Erythroblast (primary cell): ENCODE results near the gene AHRR.

Source experiments
- DNase-seq, 2 experiments: peaks; one replicate each; lab custom pipeline; 2025; lab: John Stamatoyannopoulos, UW
- GATA1 ChIP-seq: IDR thresholded peaks from 2 replicates; pipeline ENCODE4 v1.6.1; 2011; ENCODE audit warnings: low read depth, mild to moderate bottlenecking, control low read depth, low read length, moderate library complexity
- POLR2A ChIP-seq: IDR thresholded peaks from 2 replicates; pipeline ENCODE4 v1.6.1; 2011; ENCODE audit warnings: mild to moderate bottlenecking, low read length

Gene AHRR

DNA sequence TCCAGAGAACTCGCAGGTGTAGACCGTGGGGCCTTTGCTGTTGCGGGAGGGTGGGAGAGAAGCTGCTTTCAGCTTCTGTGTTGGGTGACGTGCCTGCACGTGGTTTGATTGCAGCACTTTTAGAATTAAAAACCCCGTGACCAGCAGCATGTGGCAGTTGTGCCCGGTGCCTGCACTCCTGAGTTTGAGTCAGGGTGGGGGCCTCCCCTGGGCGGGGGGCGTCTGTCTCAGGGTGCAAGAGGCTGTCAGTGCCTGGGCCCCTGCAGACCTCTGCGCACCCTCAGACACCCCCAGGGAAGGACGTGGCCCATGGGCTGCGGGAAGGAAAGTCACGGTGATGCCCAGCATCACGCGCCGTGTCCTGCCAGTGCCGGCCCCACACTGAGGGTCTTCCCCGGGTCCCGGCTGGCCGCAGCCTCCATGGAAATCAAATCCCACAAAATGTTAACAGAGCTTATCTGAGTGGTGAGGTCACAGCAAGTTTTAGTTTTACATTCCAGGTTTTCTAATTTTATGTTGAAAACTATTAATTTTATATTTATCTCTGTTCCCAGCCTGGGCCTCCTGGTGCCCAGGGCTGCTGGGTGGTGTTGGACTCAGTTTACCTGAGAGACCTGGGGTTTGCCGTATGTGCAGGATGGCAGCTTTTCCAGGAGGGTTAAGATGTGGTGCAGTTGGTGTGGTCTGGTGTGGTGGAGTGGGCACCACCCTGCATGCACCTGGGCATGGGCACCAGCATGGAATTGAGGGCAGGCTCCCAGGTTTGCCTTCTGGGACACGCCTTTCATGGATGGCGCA is 33.3 kb downstream of the AHRR start:
- no peak for DNase-seq
- TF ChIP-seq POLR2A (no peak), GATA1 (no peak)

DNA sequence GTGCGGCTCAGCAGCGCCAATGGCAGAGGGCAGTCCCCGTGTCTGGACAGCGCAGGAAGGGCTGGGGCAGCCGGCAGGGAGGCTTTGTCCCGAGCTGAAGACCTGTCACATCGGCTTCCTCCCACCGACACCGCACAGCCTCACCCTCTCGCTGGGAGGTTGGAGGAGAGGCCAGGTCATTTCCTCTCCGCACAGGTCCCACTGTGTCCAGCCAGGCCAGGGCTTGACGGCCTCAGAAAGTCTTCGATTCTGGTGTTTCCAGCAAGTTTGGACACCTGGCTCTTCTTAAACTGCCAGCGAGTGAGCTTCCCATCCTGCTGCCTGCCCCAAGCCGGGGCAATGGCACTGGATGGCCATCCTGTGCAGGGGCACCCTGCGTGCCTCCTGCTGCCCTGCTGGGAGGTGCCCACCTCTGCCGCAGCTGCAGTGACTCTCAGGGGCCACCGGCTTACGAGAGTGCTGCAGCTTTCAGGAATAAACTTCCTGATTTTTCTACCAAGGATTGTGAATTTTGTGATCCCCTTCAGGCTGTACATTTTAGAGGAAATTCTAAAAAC is 33.9 kb downstream of the AHRR start:
- no peak for DNase-seq
- TF ChIP-seq GATA1 (no peak), POLR2A (no peak)

DNA sequence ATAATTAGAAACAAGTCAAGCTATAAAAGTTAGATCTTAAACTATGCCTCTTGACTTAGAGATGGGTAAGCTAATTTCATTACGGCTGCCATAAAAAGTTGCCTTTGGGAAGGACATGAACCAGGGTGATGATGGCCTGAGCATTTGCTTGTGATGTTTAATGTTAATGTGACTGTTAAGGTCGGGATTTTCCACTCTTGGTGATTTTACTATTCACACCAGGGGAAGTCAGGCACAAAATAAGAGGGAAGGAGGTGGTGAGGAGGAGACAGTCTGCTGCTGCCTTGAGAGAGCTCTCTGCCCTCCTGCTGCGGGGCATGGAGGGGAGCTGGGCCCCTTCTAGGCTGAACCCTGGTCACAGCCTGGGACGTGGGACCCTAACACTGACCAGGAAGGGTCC is 34.4 kb downstream of the AHRR start:
- TF ChIP-seq POLR2A = no peak
- no peak for TF ChIP-seq GATA1
- DNase-seq = no peak

DNA sequence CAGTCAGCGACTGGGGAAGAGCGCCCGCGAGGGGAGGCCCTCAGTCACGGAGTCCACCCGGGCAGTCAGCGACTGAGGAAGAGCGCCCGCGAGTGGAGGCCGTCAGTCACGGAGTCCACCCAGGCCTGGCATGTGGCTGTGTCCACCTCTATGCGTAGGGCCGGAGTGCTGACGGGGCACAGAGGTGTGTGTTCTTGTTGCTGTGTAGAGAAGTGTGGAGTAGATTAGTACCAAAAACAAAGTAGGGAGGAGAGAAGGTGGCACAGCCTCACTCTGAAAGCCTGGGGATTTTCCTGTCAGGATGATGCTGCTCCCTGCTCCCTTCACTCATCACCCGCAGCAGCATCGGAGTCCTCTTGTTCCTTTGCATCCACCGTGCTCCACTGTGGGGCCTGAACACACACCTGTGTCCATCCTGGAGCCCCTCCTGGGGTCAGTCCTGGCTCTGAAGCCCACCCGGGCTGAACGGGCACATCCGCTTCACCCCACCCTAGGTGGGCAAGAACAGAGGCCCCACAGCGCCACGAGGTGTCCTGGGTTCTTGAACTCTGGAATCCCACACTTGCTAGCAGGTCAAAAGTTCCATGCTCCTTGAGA is 37.9 kb downstream of the AHRR start:
- no peak for TF ChIP-seq POLR2A
- TF ChIP-seq GATA1 = no peak
- no peak for DNase-seq

DNA sequence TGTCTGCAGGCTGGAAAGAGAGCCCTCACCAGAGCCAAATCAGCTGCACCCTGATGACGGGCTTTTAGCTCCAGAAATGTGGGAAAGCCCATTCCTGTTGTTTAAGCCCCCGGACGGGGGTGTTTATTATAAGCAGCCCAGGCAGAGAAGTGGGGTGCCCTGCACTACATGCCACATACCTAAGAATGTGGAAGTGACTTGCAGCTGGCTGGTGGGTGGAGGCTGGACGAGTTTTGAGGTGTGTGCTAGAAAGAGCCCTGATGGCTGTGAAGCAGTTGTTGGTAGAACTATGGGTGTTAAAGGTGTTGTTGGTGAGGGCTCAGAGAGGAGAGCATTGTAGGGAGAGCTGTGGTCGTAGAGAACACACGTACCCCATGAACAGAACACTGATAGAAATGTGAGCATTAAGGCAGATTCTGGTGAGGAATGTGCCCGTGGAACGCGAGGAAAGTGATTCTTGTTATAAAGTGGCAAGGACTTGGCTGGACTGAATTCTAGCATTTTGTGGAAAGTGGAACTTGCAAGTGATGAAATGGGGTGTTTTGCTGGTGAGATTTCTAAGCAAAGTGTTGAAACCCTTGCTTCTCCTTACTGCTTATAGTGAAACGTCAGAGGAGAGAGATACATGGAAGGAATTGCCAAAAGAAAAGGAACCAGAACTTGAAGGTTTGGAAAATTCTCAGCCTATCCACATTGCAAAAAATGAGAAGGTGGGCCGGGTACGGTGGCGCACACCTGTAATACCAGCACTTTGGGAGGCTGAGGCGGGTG is 38.9 kb downstream of the AHRR start:
- DNase-seq = no peak
- TF ChIP-seq POLR2A = no peak
- TF ChIP-seq GATA1 = no peak

DNA sequence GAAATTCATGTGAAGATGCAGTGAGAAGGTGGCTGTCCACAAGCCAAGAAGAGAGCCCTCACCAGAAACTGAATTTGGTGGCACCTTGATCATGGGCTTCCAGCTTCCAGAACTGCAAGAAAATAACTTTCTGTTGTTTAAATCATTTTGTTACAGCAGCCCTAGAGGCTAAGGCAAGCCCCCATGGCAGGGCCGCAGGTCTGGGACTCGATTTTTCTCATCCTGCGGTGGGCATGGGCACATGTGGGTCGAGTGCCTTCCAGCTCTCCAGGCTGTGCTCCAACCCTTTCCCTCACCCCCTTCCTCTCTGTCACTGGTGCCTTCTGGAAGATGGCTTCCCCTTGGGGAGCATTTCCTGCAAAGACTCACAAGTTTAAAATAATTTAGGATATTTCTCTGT is 40.7 kb downstream of the AHRR start:
- TF ChIP-seq GATA1 = no peak
- no peak for TF ChIP-seq POLR2A
- no peak for DNase-seq

DNA sequence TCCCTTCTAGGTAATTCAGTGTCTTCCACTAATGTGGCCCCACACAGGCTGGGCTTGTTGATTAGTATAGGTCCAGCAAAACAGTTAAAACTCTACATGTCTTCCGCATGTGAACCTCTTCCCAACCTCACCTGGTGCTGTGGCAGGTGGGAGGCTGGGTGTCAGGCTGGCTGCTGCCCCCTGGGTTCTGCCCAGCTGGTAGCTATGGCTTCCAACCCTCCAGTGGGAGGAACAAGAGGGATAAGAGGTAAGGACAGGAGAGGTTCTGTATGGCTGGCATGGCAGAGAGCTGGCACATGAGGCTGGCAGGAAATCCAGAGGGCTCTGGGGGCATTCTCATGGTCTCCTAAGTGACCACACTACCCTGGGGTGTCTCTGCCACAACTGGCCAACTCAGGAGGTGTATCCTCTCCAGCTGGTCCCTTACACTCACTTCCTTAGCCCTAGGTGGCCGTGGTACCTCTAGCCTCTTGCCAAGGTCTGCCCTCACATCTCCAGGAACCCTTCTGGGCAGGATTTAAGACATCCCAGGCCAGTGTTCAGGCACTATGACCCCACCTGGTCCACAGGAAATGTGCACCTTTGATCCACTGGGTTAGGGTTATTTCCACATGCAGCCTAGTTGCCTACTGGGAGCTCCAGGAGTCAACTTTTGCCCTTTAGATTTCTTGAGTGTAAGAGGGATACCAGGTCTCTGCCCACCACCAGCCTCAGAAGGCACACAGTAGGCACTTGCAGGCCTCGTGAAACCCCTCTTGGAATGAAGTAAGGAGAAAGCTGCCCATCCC is 41.7 kb downstream of the AHRR start:
- no peak for DNase-seq
- TF ChIP-seq GATA1 (no peak), POLR2A (peak; percentile 18)

DNA sequence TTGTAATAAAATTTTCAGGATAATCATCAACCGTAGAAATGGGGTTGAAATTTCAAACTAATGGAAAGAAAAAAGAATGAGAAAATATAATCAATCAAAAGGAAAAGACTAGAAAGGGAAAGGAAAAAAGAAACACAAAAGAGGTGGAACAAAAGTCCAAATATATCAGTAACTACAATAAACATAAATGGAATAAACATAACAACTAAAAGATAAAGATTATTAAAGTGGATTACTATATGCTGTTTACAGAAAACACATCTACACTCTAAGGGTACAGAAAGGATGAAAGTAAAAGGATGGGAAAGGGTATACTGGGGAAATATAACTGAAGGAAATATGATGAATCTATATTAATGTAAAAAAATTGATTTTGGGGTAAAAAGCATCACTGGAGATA is 43.0 kb downstream of the AHRR start:
- DNase-seq = no peak
- TF ChIP-seq POLR2A (no peak), GATA1 (no peak)

DNA sequence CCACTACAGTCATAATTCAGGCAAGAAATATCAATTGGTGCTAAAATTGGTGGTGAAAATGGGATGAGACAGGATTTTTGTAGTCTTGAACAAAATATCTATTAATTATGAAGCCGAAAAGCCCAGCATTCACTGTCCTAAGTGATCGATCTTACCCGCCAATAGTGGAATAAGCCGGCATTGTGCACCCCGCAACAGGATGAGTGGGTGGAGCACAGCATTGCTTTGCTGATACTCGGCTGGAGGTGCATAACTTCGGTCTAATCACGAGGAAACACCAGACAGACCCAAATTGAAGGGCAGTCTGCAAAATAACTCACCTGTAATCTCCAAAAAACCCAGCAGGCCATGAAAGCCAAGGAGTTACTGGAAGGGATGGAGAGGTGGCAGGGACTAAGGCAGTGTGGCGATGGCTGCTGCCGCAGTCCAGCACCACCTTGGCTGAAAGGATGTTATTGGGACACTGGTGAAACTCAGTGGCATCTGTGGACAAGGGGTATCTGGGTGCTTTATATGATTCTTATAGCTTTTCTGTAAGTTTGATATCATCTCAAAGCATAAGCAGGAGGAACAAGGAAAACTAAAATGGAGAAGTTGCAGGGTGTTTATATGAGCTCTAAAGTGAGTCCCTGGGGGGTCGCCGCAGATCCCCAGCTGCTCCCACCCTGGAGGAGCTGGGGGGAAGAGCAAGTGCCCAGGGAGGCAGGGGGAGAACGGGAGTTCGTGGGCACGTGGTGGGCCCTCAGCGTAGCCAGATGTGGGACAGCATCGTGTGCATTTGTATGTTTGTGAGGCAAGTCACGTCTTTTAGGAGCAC is 45.2 kb downstream of the AHRR start:
- DNase-seq = no peak
- TF ChIP-seq GATA1 (no peak), POLR2A (no peak)

DNA sequence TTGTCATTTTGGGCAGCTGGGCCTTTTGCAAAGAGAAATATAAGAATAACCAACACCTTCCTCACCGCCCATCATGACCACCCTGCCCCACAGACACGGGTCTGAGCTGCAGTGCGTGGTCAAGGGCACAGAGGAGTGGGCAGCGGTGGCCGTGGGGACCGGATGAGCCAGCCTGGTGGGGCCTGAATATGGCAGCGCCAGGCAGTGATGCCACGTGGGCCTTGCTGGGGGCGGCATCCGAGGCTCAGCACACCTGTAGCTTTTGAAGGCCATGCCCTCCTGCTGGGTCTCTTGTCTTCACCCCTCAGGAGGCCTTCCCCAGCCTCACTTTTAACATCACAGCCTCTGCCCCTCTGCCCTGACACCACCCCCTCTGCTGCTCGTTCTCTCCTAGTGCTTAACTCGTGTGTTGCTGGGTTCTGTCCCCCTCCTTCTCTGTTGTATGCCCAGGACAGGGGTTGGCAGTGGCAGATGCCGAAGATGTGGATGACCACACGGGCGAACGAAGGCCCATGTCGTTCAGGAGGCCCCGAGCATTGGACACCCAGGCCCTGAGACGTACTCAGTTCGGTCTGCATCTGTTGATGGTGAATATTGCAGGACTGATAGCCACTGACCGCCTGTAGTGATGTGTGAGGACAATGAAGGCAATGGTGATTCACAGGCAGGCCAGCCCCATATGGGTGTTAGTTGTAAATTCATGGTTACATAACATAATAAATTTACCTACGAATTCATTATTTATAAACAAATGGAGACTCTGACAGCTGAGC is 46.0 kb downstream of the AHRR start:
- DNase-seq = no peak
- no peak for TF ChIP-seq GATA1
- no peak for TF ChIP-seq POLR2A

DNA sequence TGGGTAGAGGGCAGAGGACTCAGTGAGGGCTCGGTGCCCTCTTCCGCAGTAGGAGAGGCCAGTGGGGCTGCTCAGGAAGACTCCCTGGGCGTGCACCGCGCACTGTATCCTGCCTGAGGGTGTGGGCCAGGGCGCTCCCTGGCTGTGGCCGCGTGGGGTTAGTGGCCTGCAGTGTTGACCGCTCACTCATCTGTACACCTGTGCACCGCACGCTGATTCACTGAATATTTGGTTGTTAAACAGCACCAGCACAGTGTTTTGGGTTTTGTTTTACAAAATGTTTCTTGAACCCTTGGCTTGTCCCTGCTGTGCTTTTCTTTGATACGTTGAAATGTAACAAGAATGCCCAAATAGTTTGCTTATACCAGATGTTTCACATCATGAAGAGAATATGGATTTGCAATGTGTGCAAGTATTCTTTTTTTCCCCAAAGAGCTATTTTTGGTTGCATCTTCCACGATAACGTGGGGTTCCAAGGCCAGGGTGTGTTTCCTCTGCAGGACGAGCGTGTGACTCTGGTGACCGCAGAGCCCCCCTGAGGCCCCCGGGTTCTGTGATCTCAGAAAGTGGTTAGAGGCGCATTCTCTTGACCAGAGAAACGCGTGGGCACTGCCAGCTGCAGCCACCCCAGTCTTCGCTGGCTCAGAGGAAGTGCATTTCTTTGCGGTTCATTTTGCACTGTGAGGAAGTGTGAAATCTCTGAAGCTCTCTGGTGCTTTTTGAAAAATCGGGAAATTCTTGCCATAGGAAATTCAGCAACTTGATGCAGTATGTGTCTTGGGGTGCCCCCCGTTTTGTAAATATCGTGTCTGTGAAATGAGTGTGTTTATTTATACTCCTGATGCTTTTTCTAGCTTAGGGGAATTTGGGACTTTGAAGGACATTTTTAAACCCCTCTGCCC is 46.9 kb downstream of the AHRR start:
- TF ChIP-seq POLR2A (no peak), GATA1 (no peak)
- DNase-seq = no peak
